Activated CD8-positive, alpha-beta T cell treated with anti-CD3 and anti-CD28 coated beads for 36 hours (primary cell): ENCODE measurements around the gene PYGM. TPM values are rescaled to one million over a fixed set of nuclear protein-coding genes. Genes with fewer than 3 reads are reported as not detected.
"Not testable (repeated sequence)": the region's sequence is repeated elsewhere in the genome, so short reads cannot be mapped to it uniquely, and the experiment has no call there.

ENCODE experiments used
- ATAC-seq: fragments of 200-7000 bp; cut with Tn5 transposase; one replicate; pipeline ENCODE4 v1.10.0; 2021; ENCODE audit warnings: mild to moderate bottlenecking, moderate library complexity
- CTCF ChIA-PET: fragments of 350-600 bp; sonication (Branson Sonifier 250); formaldehyde crosslinking; loops from one replicate; lab custom pipeline; 2021; ENCODE audit warnings: antibody characterized with exemption; lab: Charles Lee
- POLR2A ChIA-PET: fragments of 350-600 bp; sonication (Branson Sonifier 250); formaldehyde crosslinking; loops from one replicate; lab custom pipeline; 2021; ENCODE audit warnings: antibody characterized with exemption; lab: Charles Lee
- DNase-seq: peaks from one replicate; pipeline ENCODE4 v3.0.0-alpha.2; 2020
- H3K27ac Mint-ChIP-seq: one replicate; pipeline ENCODE4 v1.8.0; 2021; ENCODE audit warnings: mild to moderate bottlenecking, mixed read lengths
- H3K27me3 Mint-ChIP-seq: one replicate; pipeline ENCODE4 v1.8.0; 2021; ENCODE audit warnings: mixed read lengths
- H3K36me3 Mint-ChIP-seq: one replicate; pipeline ENCODE4 v1.8.0; 2021; ENCODE audit warnings: low read depth, mixed read lengths
- H3K4me1 Mint-ChIP-seq: one replicate; pipeline ENCODE4 v1.8.0; 2021; ENCODE audit warnings: low read depth, mixed read lengths
- H3K4me3 Mint-ChIP-seq: one replicate; pipeline ENCODE4 v1.8.0; 2021; ENCODE audit warnings: mild to moderate bottlenecking, moderate library complexity, mixed read lengths
- H3K9me3 Mint-ChIP-seq: one replicate; pipeline ENCODE4 v1.8.0; 2021; ENCODE audit warnings: mixed read lengths
- intact Hi-C: fragments of 100-400 bp; cut with micrococcal nuclease; formaldehyde crosslinking; loops from one replicate; pipeline ENCODE4 v1.10.0; 2022
- total RNA-seq, 2 experiments: library from RNA; stranded (reverse); gene quantifications; one replicate each; pipeline ENCODE4 v1.2.3, GENCODE V29; 2021
- TF ChIP-seq, protein P1 (sequence below): fragments of 200-600 bp; IDR thresholded peaks from one replicate; pipeline ENCODE4 v1.8.0; 2022; ENCODE audit warnings: antibody characterized with exemption, mild to moderate bottlenecking

PYGM gene
- total RNA-seq, 2 experiments from 2014 or later: 1.2 to 3.3 TPM

DNA sequence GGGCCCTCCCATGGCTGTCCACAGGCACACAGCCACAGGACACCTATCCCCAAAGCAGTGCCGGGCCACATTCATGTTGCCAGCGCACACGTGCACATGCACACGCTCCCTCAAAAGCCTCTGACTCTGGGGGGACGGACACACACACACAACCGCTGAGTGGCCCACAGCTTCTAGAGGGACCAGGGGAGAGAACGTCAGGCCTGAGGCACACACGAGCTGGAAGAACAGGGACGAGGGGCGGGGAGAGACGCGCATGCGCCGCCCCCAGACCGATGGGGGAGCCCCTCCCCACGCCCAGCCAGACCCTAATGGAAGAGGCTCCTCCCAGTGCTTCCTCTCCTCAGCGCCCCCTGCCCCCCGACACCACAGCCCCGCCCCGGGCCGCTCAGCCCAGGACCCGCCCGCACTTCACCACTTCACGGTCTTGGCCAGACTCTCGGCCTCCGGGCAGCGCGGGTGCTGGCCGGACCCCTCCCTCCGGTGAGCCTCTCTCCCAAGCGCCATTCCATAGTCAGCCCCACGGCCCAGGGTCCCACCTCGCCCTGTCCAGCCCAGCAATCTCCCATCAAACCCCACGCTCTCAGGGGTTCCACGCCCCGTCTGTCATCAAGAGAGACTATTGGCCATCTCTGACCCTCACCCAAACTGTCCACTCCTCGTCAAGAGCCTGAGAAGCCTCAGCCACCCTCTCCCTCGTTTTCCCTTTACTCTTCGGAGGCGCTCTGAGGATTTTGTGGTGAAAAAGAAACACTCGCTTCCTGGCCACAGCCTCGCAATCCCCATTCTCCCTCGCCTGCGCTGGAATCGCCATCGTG is 48.4 kb downstream of the PYGM start:
- DNase-seq: no peak
- TF ChIP-seq, protein P1, sequence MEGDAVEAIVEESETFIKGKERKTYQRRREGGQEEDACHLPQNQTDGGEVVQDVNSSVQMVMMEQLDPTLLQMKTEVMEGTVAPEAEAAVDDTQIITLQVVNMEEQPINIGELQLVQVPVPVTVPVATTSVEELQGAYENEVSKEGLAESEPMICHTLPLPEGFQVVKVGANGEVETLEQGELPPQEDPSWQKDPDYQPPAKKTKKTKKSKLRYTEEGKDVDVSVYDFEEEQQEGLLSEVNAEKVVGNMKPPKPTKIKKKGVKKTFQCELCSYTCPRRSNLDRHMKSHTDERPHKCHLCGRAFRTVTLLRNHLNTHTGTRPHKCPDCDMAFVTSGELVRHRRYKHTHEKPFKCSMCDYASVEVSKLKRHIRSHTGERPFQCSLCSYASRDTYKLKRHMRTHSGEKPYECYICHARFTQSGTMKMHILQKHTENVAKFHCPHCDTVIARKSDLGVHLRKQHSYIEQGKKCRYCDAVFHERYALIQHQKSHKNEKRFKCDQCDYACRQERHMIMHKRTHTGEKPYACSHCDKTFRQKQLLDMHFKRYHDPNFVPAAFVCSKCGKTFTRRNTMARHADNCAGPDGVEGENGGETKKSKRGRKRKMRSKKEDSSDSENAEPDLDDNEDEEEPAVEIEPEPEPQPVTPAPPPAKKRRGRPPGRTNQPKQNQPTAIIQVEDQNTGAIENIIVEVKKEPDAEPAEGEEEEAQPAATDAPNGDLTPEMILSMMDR: no peak
- no peak overlapping the region for H3K27ac Mint-ChIP-seq
- CTCF ChIA-PET: interaction anchor here (1.3 kb wide), 1 partner anchor 33 kb away, joined by 3 read pairs; the partner anchor contains the start of gene RASGRP2
- ATAC-seq: no peak
- POLR2A ChIA-PET: no interaction called here
- intact Hi-C loops: no loop called here
- no peaks in the 10 kb centered on the region for H3K9me3 Mint-ChIP-seq
- H3K27me3 Mint-ChIP-seq: peaks cover 58% of the 10 kb centered on the region
- H3K36me3 Mint-ChIP-seq: no peaks in the 10 kb centered on the region
- no peak overlapping the region for H3K4me3 Mint-ChIP-seq
- peaks cover 14% of the 10 kb centered on the region for H3K4me1 Mint-ChIP-seq

DNA sequence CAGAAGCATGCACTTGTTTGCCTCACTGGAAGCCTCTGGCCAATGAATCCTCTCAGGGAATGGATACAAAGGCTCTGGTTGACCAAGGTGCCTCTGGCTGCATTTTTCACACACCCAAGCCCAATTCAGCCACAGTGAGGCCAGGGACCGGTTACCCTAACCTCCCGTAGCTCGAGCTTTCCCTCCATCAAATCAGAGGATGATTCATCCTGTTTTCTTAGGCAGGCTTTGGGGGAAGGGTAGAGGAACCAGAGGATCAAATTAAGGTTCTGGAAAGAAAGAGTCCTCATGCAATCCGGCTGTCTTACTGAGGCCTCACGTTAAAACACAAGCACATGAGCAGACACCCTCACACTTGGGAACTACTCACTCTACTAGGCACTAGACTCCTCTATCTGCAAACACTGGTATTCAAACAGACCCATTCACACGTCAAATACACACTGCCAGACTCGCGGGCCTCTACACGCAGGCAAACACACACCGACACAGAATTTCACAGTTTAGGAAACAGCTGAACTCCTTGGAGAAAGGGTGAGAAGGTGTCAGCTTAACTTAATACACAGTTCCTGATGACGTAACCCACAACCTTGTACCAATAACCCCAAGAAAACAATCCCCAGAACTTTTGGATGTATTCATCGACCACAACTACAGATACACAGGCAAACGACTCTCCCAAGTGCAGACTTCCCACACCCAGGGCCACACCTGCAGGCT is 49.2 kb downstream of the PYGM start:
- intact Hi-C loops: no loop called here
- Mint-ChIP-seq H3K4me3 (no peak overlapping the region), H3K9me3 (no peaks in the 10 kb centered on the region), H3K27ac (no peak overlapping the region), H3K36me3 (no peaks in the 10 kb centered on the region), H3K27me3 (peaks cover 53% of the 10 kb centered on the region), H3K4me1 (peaks cover 14% of the 10 kb centered on the region)
- ATAC-seq: no peak
- CTCF ChIA-PET: interaction anchor here (1.3 to 2.8 kb wide), 2 partner anchors 21 to 34 kb away, joined by 3 to 8 read pairs; partner anchors contain the start of gene RASGRP2
- TF ChIP-seq, protein P1: no peak
- POLR2A ChIA-PET: no interaction called here
- no peak for DNase-seq

DNA sequence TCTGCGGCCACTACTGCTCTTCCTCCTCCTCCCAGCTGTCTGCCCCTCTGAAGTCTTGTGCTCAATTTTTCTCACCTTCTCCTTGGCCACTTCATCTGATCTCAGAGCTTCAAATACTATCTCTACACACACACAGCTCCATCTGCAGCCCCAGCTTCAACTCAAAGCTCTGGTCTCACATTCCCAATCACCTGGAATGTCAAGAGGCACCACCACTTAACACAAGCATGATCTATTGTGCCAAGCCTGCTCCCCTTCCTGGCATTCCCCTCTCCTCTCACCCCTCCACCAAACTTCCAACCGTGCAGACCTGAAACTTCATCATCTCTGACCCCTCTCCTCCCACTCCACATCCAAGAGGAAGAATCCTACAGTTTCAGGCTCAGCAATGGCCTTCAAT is 54.3 kb downstream of the PYGM start:
- TF ChIP-seq, protein P1: no peak
- Mint-ChIP-seq H3K4me3 (no peak overlapping the region), H3K36me3 (no peaks in the 10 kb centered on the region), H3K27me3 (peaks cover 20% of the 10 kb centered on the region), H3K27ac (no peak overlapping the region), H3K4me1 (no peaks in the 10 kb centered on the region), H3K9me3 (no peaks in the 10 kb centered on the region)
- CTCF ChIA-PET: interaction anchor here (0.8 to 5.1 kb wide), 6 partner anchors 8 to 40 kb away, joined by 3 to 55 read pairs (median 7); no protein-coding TSS in a partner anchor
- ATAC-seq: no peak
- no peak for DNase-seq
- POLR2A ChIA-PET: interaction anchor here (1.3 to 1.4 kb wide), 2 partner anchors 12 to 16 kb away, joined by 5 to 9 read pairs; no protein-coding TSS in a partner anchor
- intact Hi-C loops: no loop called here

DNA sequence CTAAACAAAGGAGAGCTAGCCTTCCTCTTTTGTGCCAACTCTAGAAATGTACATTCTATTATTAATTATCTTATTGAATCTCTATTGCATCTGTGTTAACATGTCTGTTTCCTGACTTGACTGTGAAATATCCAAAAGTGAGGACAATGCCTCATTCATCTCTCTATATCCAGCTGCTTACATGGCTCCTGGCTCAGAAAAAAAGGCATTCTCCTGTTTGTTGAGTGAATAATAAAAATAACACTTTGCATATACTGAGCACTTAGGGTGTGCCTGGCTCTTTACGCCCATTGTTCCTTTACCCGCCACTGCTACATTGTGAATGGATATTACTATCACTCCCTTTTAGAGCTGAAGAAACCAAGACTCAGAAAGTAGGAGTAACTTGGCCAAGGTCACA is 56.7 kb downstream of the PYGM start:
- POLR2A ChIA-PET: interaction anchor here (0.6 to 0.7 kb wide), 2 partner anchors 15 to 1064 kb away, joined by 3 to 4 read pairs; no protein-coding TSS in a partner anchor

DNA sequence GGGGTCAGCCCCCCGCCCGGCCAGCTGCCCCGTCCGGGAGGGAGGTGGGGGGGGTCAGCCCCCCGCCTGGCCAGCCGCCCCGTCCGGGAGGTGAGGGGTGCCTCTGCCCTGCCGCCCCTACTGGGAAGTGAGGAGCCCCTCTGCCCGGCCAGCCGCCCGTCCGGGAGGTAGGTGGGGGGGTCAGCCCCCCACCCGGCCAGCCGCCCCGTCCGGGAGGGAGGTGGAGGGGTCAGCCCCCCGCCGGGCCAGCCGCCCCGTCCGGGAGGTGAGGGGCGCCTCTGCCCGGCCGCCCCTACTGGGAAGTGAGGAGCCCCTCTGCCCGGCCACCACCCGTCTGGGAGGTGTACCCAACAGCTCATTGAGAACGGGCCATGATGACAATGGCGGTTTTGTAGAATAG is 57.8 kb downstream of the PYGM start:
- ATAC-seq, CTCF ChIA-PET, H3K27ac Mint-ChIP-seq, H3K4me3 Mint-ChIP-seq, H3K9me3 Mint-ChIP-seq, DNase-seq, intact Hi-C loops, H3K4me1 Mint-ChIP-seq, H3K36me3 Mint-ChIP-seq, POLR2A ChIA-PET, H3K27me3 Mint-ChIP-seq: not testable (repeated sequence)

More for the DNA sequence above, 56.7 kb downstream of the PYGM start:
- H3K4me3 Mint-ChIP-seq: no peak overlapping the region
- H3K36me3 Mint-ChIP-seq: no peaks in the 10 kb centered on the region
- CTCF ChIA-PET: interaction anchor here (1.6 to 5.1 kb wide), 2 partner anchors 14 to 312 kb away, joined by 3 to 55 read pairs; no protein-coding TSS in a partner anchor
- H3K4me1 Mint-ChIP-seq: no peaks in the 10 kb centered on the region
- TF ChIP-seq, protein P1: no peak
- intact Hi-C loops: no loop called here
- no peak for ATAC-seq
- H3K9me3 Mint-ChIP-seq: no peaks in the 10 kb centered on the region
- H3K27me3 Mint-ChIP-seq: peaks cover 8% of the 10 kb centered on the region
- no peak overlapping the region for H3K27ac Mint-ChIP-seq
- DNase-seq: no peak
